Superior temporal gyrus (tissue), 1 donor: ENCODE data around the gene FZD7.
A peak's percentile ranks its signal among the peaks of the same experiment; 100 is the strongest.

Experiments used
- DNase-seq: peaks from one replicate; pipeline ENCODE4 v3.0.0-alpha.2; 2016; ENCODE audit errors: extremely low spot score

The FZD7 gene

DNA sequence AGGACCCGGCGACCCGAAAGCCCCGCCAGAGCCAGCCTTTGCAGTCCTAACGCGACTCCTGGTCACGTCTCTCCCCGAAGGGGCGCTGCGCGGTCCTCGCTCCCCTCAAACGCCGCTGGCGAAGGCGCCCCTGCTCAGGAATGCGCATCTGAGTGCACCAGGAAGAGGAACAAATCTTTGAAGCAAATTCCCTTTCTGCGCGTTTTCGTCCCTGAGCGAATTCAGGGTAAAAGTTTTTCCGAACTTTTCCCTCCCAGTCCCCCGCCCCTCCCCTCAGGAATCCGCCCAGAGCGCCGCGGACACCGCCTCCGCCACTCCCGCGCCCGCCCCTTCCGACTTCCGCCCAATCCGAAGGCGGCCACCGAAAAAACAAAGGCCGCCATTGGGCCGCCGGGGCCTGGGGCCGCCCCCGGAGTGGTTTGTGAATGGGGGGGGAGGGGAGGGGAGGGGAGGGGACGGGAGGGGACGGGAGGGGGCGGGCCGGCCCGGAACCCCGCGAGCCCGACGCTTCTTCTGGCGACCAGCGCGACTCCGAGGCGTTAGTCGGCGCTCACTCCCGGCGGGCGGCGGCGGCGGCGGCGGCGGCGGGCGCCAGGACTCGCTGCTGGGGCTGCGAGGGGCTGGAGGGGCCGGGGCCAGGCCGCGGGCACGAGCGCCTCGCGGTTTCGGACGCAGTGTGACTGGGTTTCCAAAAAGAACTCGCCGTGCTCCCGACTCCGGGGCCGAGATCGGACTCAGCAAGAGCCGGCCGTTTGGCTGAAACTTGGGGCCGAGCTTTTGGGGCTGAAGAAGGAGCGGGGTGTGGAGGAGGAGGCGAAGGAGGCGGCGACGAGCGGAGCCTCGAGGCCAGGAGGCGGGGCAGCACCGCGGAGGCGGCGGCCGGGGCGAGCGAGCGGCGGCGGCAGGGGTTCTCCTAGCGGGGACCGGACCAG, at the start of gene FZD7:
TSS of gene FZD7 (plus strand) at position 539 of the 932 bp plus-strand sequence. CDS start 793 bp downstream, outside the sequence.
- DNase-seq, result peak; percentile 71

DNA sequence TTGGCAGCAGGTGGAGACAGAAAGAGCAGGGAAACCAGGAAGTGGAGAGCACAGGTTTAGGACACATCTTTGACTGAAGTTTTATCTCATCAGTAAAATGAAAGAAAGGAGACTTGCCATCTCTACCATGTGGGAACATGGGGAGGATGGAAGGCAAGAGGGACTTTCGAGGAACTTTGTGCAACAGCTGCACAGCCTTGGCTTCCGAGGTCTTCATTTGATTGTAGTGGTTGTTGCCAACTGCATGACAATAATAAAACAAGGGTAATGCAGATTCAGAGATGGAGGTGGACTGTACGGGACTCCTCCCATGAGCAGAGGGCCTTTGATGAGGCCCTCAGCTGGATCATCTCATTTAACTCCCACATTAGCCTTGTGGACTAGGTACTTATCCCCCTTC, 49.3 kb upstream of the FZD7 start:
- DNase-seq, result no peak

DNA sequence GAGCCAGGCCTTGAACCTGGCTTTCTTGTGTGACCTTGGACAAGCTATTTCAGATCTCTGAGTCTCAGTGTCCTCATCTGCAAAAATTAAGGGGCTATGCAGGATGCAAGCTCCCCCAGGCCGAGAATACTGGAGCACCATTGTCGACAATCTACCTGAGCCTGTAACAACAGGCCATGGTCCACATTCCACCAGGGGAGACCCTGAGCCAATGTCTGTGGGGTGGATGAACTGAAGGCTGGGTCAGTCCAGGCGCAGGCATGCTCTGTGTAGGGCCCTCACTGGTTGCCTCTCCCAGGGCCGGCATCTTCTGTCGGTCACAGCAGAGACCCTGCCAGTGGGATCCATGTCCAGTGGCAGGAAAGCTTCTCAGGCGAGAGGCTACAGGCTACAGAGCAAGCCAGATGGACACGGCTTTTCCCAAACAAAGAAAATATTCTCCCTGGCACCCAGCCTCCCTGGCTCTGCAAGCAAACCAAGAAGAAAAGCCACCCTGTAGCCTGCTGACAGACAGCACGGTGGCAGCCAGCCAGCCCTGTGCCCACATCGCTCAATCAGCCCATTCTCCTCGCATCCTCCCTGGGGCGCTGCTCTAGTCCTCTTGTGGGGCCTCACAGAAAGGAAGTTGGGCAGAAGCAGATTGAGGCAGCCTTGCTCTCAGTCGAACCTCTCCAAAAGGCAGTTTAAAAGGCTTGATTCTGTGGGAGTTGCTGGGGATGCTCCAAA, 48.7 kb upstream of the FZD7 start:
- peak; percentile 93 for DNase-seq

DNA sequence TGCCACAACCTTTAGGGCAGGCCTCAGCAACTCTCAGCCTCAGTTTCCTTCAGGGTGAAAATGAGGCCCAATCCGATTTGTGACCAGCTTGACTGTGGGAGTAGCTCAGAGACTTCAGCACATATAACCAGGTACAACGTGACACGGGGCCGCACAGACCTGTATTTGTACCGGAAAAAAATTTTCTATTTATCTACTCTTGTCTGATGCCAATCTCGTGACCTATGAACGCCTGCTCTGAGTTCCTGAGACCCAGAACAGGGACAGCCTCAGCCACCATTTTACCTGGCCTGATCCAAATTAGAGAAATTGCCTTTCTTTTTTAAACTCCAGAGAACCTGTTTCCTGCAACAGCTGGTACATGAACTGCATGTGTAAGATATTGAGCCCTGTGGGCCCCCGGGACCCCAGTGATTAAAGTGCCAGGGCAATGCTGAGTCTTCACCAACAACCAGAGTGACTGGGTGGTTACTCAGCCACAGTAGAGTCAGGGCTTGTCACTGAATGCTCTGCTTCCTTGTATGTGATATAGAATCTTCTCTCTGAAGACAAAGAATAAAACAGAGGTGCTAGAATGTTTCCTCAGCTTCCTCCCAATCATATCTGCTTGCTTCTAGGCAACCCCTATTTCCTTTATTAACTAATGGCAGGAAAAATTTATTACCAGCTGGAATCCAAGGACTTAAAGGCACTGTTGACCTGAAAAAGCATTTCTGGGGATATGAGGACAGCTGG, 47.8 kb upstream of the FZD7 start:
- DNase-seq, result no peak

GRCh38 chr2:201986463-201986735, 47.3 kb upstream of the FZD7 start:
- DNase-seq, result no peak

GRCh38 chr2:201987426-201987825, 46.2 kb upstream of the FZD7 start:
- no peak for DNase-seq

DNA sequence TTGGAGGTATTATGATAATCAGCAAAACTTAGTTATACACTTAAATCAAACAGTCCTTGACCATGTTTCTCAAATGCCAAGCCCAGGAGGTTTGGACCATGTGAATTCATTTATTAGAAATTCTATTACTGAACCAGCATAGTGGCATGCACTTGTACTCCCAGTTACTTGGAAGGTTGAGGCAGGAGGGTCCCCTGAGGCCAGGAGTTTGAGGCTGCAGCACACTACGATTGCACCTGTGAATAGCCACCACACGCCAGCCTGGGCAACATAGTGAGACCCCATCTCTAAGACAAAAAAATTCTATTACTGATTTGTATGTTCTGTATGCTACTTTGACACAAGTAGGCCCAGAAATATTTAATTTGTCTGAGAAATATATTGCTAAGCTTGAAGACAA, 43.6 kb upstream of the FZD7 start:
- DNase-seq, result no peak

- DNase-seq, result no peak
Observed at GRCh38 chr2:201992960-201993359, 40.7 kb upstream of the FZD7 start.

- no peak for DNase-seq
Observed at GRCh38 chr2:201994973-201995638, 38.5 kb upstream of the FZD7 start.

DNA sequence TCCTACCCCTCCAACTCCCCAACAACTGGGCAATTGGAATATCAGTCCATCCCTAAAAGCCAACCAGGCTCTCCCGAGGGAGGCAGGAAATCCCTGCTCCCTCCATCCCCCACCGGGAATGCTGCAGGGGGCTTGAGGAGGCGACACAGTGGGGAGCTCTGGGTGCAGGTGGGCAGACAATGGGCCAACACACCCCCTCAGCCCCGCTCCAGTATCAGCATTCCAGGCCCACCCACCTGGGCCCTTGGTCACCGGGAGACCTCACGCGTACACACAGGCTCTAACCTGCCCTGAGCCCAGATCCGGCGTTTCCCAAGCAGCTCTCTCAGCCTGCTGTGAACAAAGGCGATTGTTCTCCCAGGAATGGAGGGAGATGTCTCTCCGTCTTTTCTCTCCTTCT, 37.6 kb upstream of the FZD7 start:
- DNase-seq, result no peak

DNA sequence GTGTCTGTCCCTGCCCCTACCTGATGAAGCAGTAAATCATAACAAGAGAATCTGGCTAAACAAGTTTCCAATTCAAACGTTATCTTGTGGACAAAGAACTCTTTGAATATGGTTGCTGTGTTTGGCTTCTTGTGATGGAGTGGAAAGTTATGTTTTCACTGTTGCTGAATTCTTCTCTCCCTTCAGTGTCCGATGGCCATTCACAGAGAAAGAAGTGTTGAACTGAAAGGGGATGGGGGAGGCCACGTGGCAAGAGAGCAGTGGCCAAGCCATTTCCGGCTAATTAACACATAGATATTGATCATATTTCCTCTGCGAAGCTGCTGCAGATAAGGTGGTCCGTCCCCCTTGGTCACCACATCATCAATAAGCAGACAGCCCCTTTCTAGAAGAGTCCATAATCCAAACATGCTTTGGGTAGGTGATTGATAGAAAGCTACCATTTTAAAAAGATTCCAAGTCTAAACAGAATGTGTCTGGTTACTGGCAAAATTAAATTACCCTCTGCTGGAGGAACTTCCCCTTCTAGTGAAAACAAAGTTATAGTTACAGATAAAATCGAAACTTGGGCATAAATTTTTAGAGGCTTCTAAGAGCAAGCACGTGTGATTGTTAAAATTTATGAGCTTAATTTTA, 36.9 kb upstream of the FZD7 start:
- no peak for DNase-seq

DNA sequence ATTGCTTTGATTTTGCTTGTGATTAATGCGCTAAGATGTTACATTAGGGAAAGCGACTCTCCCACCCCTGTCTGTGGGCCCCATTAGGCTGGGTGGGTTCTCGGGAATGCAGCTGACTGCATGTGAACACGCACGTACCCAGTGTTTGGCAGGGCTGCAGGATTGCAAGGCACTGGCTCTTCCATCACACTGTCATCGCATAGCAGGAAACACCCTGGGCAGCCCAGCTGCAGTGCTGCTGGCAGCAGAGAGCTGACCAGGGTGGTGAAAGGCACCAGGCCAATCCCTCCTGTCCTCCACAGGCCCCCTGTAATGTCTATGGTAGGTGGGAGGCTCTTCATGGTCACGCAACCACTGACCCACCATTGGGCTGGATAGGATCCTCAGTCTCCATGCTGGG, 34.4 kb upstream of the FZD7 start:
- no peak for DNase-seq

GRCh38 chr2:202001826-202002225, 31.8 kb upstream of the FZD7 start:
- no peak for DNase-seq

GRCh38 chr2:202002381-202002780, 31.3 kb upstream of the FZD7 start:
- no peak for DNase-seq

- DNase-seq, result no peak
Observed at GRCh38 chr2:202005272-202005887, 28.3 kb upstream of the FZD7 start.

DNA sequence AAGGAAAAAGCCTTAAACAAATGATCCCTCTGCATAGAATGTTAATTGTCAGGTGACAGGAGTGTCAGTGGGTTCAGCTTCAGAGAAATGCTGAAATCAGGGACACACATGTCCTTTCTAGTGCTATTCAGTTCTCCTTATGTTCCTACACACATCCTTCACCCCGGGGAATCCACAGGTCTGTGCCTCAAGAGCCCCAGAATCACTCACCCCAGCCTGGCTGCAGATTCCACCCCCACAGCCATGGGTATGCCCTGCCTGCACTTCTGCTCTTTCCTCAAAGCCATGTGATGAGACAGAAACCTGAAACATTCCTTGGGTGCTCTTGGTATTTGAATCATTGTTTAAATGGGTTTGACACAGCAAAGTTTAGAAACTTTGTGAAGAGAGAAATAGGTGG, 27.4 kb upstream of the FZD7 start:
- DNase-seq, result no peak

DNA sequence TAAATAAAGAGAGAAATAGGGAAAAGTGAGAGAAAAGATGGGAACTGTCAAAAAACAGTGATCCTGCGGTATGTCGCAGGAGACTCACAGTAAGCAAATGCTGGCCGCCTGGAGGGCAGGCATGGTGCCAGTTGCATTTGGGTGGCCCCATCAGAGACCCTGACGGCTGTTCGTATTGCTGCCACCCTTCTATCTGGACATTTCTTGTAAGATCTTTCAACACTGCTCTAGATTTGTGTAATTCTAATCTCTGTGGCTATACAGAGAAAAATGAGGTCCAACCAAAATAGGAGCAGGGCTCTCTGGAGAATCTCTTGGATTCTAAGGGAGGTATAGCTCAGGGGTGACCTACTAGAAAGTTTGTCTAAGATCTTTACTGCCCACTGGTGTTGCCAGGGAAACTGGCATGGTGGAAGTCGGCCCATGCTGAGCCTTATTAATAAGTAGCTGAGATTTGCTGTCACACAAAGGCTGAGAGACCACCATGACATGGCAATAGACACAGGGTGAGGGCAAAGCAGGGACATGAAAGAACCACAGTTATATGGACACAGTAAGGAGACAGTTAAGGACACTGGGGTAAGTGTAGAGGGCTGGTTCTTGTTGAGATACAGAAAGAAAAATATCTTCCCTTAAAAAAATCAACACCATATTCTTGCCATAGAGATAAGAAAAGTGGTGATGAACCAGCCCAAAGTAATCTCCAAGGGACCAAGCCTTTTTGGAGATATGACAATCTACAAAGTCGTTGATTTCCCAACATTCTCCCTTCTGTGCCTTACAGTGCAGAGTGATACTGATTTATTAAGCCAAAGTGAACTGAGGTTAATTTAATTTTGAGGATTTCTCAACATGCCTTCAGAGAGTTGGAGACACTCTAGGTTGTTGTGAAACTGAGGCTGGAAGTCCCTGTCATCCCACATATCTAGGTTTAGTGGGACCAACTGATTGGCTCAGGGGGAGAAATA, 26.4 kb upstream of the FZD7 start:
- DNase-seq, result no peak

GRCh38 chr2:202007983-202008354, 25.7 kb upstream of the FZD7 start:
- DNase-seq, result no peak

- DNase-seq, result no peak
Observed at GRCh38 chr2:202009019-202009481, 24.6 kb upstream of the FZD7 start.

GRCh38 chr2:202009581-202009980, 24.1 kb upstream of the FZD7 start:
- no peak for DNase-seq
